Measurements from ENCODE around the gene ITPR1. TPM values are rescaled to one million over a fixed set of nuclear protein-coding genes. Genes with fewer than 3 reads are reported as not detected.

The ITPR1 gene
- polyA plus RNA-seq, 1 of the 3 experiments (the other 2 are of a cell fraction) = 5.9 TPM

DNA sequence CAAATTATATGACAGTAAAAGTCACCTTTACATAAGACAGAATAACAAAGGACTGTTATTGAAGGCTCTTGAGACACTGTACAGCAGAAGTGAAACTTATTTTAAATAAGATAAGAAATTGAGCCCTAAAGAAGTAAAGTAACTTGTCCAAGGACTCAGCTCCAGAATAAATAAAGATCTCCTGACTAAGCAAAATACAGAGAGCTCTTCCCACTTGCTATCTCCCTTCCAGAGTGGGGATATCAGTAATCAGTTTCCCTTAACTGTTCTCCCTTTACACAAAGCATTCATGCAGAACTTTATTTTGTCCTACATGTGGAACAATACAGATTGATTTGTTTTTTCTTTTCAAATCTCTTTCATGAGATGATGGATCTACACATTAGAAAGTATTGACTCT, 356.6 kb downstream of the ITPR1 start:
- Histone ChIP-seq H3K27ac (ENCODE audit: low read depth in 2 of 2, low read length in 1 of 2) (no peak overlapping the region), H3K9me3 (no peaks in the 10 kb centered on the region), H3K4me2 (no peak overlapping the region), H3K4me1 (ENCODE audit: control insufficient read depth in 1 of 2, insufficient read depth in 2 of 2, low read depth in 1 of 2, low read length in 1 of 2) (peaks cover 0 to 14% of the 10 kb centered on the region in 2 experiments; a peak in 2 of 4 replicates), H4K20me1 (ENCODE audit: insufficient read depth) (no peaks in the 10 kb centered on the region), H3K9me2 (no peaks in the 10 kb centered on the region), H2AFZ (ENCODE audit: low read depth) (no peak overlapping the region), H3F3A (replicated peaks; ENCODE audit: insufficient read depth) (no peaks in the 10 kb centered on the region), H3K27me3 (ENCODE audit: insufficient read depth) (no peaks in the 10 kb centered on the region), H3K4me3 (ENCODE audit: low read depth in 2 of 2, low read length in 1 of 2) (no peak overlapping the region), H3K36me3 (replicated peaks in 1 of 2; ENCODE audit: control insufficient read depth in 1 of 2, insufficient read depth in 2 of 2, low read length in 1 of 2) (no peaks in the 10 kb centered on the region), H3K79me2 (ENCODE audit: insufficient read depth) (no peaks in the 10 kb centered on the region), H3K9ac (no peak overlapping the region)
- ChIA-PET CTCF (interaction anchor here (1.2 kb wide), 1 partner anchor 138 kb away, joined by 3 read pairs; no protein-coding TSS in a partner anchor), POLR2A (no interaction called here)
- DNase-seq = no peak
- no peak for TF ChIP-seq ELF1 (IDR thresholded peaks at IDR 0.05)
- TF ChIP-seq, protein P1, sequence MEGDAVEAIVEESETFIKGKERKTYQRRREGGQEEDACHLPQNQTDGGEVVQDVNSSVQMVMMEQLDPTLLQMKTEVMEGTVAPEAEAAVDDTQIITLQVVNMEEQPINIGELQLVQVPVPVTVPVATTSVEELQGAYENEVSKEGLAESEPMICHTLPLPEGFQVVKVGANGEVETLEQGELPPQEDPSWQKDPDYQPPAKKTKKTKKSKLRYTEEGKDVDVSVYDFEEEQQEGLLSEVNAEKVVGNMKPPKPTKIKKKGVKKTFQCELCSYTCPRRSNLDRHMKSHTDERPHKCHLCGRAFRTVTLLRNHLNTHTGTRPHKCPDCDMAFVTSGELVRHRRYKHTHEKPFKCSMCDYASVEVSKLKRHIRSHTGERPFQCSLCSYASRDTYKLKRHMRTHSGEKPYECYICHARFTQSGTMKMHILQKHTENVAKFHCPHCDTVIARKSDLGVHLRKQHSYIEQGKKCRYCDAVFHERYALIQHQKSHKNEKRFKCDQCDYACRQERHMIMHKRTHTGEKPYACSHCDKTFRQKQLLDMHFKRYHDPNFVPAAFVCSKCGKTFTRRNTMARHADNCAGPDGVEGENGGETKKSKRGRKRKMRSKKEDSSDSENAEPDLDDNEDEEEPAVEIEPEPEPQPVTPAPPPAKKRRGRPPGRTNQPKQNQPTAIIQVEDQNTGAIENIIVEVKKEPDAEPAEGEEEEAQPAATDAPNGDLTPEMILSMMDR (IDR thresholded peaks at IDR 0.05) = no peak
- TF ChIP-seq FOXJ3 (CRISPR knock-in tag; IDR thresholded peaks at IDR 0.05) = no peak
- TF ChIP-seq, protein P2, sequence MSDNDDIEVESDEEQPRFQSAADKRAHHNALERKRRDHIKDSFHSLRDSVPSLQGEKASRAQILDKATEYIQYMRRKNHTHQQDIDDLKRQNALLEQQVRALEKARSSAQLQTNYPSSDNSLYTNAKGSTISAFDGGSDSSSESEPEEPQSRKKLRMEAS (IDR thresholded peaks at IDR 0.05; ENCODE audit: low read depth) = no peak
- no peak for TF ChIP-seq EP300 (IDR thresholded peaks at IDR 0.05; ENCODE audit: borderline replicate concordance in 1 of 2, low read depth in 1 of 2, low read length in 1 of 2)
- no peak for TF ChIP-seq GATA2 (CRISPR knock-in tag; IDR thresholded peaks at IDR 0.05)
- TF ChIP-seq GABPA (IDR thresholded peaks at IDR 0.05; ENCODE audit: low read depth) = no peak
- no peak for TF ChIP-seq JUND (IDR thresholded peaks at IDR 0.05)
- no peak for TF ChIP-seq CHD2 (IDR thresholded peaks at IDR 0.05; ENCODE audit: low read length, partially characterized antibody)
- TF ChIP-seq YY1 (IDR thresholded peaks at IDR 0.05; ENCODE audit: low read depth) = no peak
- TF ChIP-seq, protein P3, sequence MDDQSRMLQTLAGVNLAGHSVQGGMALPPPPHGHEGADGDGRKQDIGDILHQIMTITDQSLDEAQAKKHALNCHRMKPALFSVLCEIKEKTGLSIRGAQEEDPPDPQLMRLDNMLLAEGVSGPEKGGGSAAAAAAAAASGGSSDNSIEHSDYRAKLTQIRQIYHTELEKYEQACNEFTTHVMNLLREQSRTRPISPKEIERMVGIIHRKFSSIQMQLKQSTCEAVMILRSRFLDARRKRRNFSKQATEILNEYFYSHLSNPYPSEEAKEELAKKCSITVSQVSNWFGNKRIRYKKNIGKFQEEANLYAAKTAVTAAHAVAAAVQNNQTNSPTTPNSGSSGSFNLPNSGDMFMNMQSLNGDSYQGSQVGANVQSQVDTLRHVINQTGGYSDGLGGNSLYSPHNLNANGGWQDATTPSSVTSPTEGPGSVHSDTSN (IDR thresholded peaks at IDR 0.05) = no peak
- no peak for TF ChIP-seq RCOR1 (IDR thresholded peaks at IDR 0.05; ENCODE audit: low read length)
- no peak for TF ChIP-seq RFX5 (IDR thresholded peaks at IDR 0.05; ENCODE audit: low read length)
- no peak for TF ChIP-seq MEF2A (IDR thresholded peaks at IDR 0.05; ENCODE audit: borderline replicate concordance, low read depth)
- no peak for TF ChIP-seq EZH2phosphoT487 (IDR thresholded peaks at IDR 0.05; ENCODE audit: borderline replicate concordance, low read depth)
- no peak for TF ChIP-seq SMC3 (IDR thresholded peaks at IDR 0.05; ENCODE audit: low read depth, low read length)
- no peak for TF ChIP-seq RXRA (IDR thresholded peaks at IDR 0.05; ENCODE audit: borderline replicate concordance, low read depth)
- TF ChIP-seq, protein P4, sequence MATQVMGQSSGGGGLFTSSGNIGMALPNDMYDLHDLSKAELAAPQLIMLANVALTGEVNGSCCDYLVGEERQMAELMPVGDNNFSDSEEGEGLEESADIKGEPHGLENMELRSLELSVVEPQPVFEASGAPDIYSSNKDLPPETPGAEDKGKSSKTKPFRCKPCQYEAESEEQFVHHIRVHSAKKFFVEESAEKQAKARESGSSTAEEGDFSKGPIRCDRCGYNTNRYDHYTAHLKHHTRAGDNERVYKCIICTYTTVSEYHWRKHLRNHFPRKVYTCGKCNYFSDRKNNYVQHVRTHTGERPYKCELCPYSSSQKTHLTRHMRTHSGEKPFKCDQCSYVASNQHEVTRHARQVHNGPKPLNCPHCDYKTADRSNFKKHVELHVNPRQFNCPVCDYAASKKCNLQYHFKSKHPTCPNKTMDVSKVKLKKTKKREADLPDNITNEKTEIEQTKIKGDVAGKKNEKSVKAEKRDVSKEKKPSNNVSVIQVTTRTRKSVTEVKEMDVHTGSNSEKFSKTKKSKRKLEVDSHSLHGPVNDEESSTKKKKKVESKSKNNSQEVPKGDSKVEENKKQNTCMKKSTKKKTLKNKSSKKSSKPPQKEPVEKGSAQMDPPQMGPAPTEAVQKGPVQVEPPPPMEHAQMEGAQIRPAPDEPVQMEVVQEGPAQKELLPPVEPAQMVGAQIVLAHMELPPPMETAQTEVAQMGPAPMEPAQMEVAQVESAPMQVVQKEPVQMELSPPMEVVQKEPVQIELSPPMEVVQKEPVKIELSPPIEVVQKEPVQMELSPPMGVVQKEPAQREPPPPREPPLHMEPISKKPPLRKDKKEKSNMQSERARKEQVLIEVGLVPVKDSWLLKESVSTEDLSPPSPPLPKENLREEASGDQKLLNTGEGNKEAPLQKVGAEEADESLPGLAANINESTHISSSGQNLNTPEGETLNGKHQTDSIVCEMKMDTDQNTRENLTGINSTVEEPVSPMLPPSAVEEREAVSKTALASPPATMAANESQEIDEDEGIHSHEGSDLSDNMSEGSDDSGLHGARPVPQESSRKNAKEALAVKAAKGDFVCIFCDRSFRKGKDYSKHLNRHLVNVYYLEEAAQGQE (IDR thresholded peaks at IDR 0.05; ENCODE audit: low read depth, low read length) = no peak
- TF ChIP-seq MXI1 (IDR thresholded peaks at IDR 0.05; ENCODE audit: low read depth, low read length) = no peak

All from SK-N-SH (cell line).